ENCODE data around the gene NCS1. TPM values are rescaled to one million over a fixed set of nuclear protein-coding genes. Genes with fewer than 3 reads are reported as not detected.

NCS1 gene
- total RNA-seq, 2 donors from 2014 or later, result 14.0 to 30.4 TPM

DNA sequence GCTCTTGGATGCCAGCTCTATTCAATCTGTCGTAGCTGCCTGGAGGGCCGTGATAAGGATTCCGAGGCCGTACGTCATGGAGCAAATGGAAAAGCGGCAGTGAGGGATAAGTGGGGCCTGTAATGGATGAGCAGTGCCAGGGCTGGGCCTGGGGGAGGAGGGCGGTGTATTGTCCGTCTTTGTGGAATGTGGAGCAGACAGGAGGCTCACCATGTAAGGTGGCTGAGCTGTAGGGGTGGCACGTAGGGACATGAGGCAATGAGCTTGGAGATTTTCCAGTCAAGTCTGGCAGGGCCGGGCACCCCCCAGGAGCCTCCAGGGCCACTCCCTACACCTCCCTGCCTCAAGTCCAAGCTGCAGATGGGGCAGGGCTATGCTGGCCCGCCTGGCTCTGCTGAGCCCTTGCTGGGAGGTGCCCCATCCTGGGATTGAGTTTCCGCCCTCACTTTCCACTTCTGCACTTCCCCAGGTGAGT is 29.2 kb downstream of the NCS1 start:
- no peaks in the 10 kb centered on the region for H3K4me1 Mint-ChIP-seq
- no peaks in the 10 kb centered on the region for H3K9me3 Mint-ChIP-seq
- H3K27ac Mint-ChIP-seq, result no peak overlapping the region
- peaks cover 6% of the 10 kb centered on the region for H3K36me3 Mint-ChIP-seq (ENCODE audit: low read depth)
- no peaks in the 10 kb centered on the region for H3K27me3 Mint-ChIP-seq
- no peak overlapping the region for H3K4me3 Mint-ChIP-seq
- no peak for ATAC-seq (replicated peaks)

DNA sequence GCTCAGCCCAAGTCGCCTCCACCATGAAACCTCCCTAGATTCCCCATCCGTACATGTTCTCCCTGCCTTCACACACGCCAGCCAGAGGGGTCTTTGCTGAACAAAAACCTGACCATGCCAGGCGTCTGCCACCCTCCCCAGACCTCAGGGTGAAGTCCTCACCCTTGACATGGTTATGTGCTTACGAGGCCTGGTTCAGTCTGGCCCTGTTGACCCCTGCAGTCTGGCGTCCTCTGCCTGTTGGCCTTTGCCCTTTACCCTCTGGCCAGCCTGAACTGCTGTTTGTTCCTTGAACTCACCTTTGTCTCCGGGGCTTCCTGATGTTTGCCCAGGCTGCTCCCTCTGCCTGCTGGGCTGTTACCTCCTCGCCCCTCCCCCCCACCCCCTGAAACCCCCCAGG is 29.8 kb downstream of the NCS1 start:
- Mint-ChIP-seq H3K4me3 (no peak overlapping the region), H3K36me3 (ENCODE audit: low read depth) (peaks cover 6% of the 10 kb centered on the region), H3K27ac (no peak overlapping the region), H3K27me3 (no peaks in the 10 kb centered on the region), H3K4me1 (no peaks in the 10 kb centered on the region), H3K9me3 (no peaks in the 10 kb centered on the region)
- ATAC-seq (replicated peaks), result no peak

DNA sequence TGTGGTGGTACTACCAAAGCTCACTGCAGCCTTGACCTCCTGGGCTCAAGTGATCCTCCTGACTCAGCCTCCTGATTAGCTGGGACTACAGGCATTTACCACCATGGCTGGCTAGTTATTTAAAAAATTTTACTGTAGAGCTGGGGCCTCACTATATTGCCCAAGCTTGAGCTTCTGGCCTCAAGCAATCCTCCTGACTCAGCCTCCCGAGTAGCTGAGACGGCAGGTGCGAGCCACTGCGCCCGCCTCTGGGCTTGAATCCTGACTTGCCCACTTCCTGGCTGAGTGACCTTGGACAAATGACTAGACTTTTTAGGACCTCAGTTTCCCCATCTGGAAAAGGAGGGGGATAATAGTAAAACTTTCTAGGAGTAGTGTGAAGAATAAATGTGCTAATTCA is 32.1 kb downstream of the NCS1 start:
- no peaks in the 10 kb centered on the region for H3K4me1 Mint-ChIP-seq
- peaks cover 6% of the 10 kb centered on the region for H3K36me3 Mint-ChIP-seq (ENCODE audit: low read depth)
- H3K27ac Mint-ChIP-seq, result no peak overlapping the region
- H3K27me3 Mint-ChIP-seq, result no peaks in the 10 kb centered on the region
- ATAC-seq (replicated peaks), result no peak
- no peak overlapping the region for H3K4me3 Mint-ChIP-seq
- no peaks in the 10 kb centered on the region for H3K9me3 Mint-ChIP-seq

DNA sequence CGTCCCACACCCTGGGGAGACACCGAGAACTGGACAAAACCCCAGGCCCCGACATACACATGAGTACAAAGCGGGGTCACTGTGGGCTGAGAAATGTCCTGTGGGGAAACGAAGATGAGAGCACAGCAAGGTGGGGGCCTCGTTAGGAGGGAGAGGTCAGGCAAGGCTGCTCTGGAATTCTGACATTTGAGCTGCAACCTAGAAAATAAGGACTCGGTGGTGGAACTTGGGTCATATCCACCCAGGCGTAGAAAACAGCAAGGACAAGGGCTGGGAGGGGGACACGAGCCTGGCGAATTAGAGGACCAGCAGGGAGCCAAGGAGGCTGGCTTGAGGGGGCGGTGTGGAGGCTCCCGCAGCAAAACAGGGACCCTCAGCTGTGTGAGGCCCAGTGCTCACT is 32.8 kb downstream of the NCS1 start:
- Mint-ChIP-seq H3K9me3 (no peaks in the 10 kb centered on the region), H3K36me3 (ENCODE audit: low read depth) (peaks cover 6% of the 10 kb centered on the region), H3K4me1 (no peaks in the 10 kb centered on the region), H3K4me3 (no peak overlapping the region), H3K27ac (no peak overlapping the region), H3K27me3 (no peaks in the 10 kb centered on the region)
- ATAC-seq (replicated peaks), result no peak

DNA sequence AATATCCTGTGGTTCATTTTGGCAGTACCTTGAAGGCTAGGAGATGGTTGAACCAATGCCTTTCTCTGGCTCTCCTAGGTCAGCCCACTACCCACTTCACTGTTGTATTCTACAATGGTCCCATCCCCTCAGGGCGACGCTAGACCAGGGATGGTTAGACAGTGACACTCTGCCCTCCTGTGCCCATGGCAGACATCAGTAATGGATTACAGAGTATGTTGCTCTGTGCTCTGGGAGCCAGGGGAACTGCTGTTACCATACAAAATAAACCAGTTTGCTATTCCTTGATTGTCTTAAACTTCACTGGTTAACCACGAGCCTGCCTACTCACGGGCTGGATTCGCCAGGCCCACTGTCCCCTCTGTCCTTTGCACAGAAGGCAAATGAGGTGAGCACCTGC is 33.7 kb downstream of the NCS1 start:
- Mint-ChIP-seq H3K4me1 (no peaks in the 10 kb centered on the region), H3K36me3 (ENCODE audit: low read depth) (peaks cover 6% of the 10 kb centered on the region), H3K4me3 (no peak overlapping the region), H3K27ac (no peak overlapping the region), H3K9me3 (no peaks in the 10 kb centered on the region), H3K27me3 (no peaks in the 10 kb centered on the region)
- no peak for ATAC-seq (replicated peaks)

DNA sequence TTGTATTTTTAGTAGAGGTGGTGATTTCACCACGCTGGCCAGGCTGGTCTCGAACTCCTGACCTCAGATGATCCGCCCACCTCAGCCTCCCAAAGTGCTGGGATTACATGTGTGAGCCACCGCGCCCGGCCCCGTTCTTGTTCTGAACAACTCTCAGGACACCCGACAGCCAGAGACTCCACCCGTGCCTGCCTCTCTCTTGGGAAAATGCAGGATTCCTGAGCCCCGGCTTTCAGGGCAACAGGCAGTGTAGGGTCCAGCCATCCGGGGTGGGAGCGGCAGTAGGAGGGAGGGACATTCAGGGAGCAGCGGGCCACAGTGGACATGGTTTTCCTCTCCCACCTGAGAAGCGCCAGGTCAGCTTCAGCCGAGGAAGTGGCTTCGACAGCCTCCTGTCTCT is 34.4 kb downstream of the NCS1 start:
- Mint-ChIP-seq H3K9me3 (no peaks in the 10 kb centered on the region), H3K4me1 (no peaks in the 10 kb centered on the region), H3K27ac (no peak overlapping the region), H3K27me3 (no peaks in the 10 kb centered on the region), H3K36me3 (ENCODE audit: low read depth) (peaks cover 5% of the 10 kb centered on the region), H3K4me3 (no peak overlapping the region)
- ATAC-seq (replicated peaks), result no peak

DNA sequence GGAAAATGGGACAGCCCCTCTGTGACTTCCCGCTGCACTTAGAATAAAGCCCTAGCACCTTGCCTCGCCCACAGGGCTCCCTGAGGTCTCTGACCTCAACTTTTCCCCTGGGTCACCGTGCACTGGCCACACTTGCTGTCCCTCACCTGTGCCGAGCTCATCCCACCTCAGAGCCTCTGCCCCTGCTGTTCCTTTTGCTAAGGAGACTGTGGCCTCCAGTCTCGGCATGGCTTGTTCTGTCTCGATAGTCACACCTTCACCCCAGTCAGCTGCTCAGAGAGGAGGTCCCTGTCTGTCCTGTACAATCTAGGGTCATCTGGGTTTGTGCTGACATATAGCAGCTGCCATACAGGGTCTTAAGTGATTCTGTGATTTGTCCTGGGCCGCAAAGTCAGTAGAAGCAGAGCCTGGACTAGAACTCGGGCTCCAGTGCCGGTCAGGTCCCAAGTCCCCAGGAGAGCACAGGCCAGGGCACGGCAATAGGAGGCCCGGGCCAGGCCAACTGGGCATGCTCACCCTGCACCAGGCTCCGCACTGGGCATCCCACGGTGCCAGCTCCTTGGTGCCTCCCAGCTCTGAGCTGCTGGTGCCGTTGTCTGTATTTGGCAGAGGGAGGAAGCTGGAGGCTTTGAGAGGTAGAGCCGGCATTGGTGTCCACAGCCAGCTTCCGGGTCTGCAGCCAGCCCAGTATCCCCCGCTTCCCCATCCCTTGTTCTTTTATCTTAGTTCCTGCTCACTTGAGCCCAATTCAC is 35.2 kb downstream of the NCS1 start:
- no peak for ATAC-seq (replicated peaks)
- no peaks in the 10 kb centered on the region for H3K36me3 Mint-ChIP-seq (ENCODE audit: low read depth)
- H3K9me3 Mint-ChIP-seq, result no peaks in the 10 kb centered on the region
- H3K4me1 Mint-ChIP-seq, result no peaks in the 10 kb centered on the region
- H3K27ac Mint-ChIP-seq, result no peak overlapping the region
- no peak overlapping the region for H3K4me3 Mint-ChIP-seq
- H3K27me3 Mint-ChIP-seq, result no peaks in the 10 kb centered on the region

DNA sequence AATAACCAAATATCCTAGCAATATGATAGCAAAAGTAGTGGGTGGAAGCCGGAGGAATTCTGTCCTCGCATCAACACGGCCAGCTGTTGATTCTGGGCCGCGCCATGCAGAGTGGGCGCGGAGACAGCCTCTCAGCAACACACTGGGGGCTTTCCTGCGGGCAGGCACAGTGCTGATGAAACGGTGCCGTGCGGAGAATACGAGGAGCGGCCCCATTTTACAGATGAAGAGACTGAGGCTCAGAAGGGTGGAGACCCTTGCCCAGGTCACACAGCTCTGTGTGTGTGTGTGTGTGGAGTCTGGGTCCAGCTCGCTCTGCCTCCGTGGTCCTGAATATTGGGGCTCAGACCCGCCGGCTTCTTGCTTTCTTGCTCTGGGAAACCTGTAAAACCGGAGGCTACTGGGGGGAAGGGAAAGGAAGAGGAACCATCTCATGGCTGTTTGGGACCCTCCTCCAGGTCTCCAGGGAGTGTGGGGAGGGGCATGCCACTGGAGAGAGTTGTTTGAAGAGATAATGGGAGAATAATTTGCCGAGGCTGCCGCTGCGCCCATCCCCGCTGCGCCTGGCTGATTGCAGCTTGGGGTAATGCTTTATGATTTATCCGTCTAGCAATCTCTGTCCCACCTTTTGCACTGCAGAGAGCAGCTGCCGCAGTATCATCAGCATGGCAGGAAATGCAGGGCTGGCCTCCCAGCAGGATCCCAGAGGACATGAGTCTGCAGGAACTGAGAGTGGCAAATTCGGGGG is 36.6 kb downstream of the NCS1 start:
- Mint-ChIP-seq H3K27me3 (no peaks in the 10 kb centered on the region), H3K36me3 (ENCODE audit: low read depth) (no peaks in the 10 kb centered on the region), H3K27ac (no peak overlapping the region), H3K9me3 (no peaks in the 10 kb centered on the region), H3K4me3 (no peak overlapping the region), H3K4me1 (no peaks in the 10 kb centered on the region)
- ATAC-seq (replicated peaks), result no peak

DNA sequence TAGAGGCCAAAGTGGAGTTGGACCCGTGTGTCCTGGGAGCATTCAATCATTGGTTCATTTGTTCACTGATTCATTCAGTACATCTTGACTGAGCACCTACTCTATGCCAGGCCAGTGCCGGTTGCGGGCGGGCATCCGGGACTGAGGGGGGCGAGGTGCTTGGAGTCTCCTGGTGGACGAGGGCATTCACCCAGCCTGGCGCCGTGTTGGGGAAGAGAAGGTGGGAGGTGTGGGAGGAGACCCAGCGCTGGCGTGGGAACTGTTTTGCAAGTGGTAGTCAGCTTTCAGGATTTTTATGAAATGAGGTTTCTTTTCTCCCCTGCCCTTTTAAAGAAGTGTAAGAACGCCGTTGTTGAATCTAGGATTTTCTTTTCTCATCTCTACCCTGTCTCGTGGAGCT is 37.2 kb downstream of the NCS1 start:
- H3K27ac Mint-ChIP-seq, result no peak overlapping the region
- no peaks in the 10 kb centered on the region for H3K9me3 Mint-ChIP-seq
- H3K4me1 Mint-ChIP-seq, result no peaks in the 10 kb centered on the region
- no peaks in the 10 kb centered on the region for H3K36me3 Mint-ChIP-seq (ENCODE audit: low read depth)
- no peak for ATAC-seq (replicated peaks)
- no peak overlapping the region for H3K4me3 Mint-ChIP-seq
- no peaks in the 10 kb centered on the region for H3K27me3 Mint-ChIP-seq

DNA sequence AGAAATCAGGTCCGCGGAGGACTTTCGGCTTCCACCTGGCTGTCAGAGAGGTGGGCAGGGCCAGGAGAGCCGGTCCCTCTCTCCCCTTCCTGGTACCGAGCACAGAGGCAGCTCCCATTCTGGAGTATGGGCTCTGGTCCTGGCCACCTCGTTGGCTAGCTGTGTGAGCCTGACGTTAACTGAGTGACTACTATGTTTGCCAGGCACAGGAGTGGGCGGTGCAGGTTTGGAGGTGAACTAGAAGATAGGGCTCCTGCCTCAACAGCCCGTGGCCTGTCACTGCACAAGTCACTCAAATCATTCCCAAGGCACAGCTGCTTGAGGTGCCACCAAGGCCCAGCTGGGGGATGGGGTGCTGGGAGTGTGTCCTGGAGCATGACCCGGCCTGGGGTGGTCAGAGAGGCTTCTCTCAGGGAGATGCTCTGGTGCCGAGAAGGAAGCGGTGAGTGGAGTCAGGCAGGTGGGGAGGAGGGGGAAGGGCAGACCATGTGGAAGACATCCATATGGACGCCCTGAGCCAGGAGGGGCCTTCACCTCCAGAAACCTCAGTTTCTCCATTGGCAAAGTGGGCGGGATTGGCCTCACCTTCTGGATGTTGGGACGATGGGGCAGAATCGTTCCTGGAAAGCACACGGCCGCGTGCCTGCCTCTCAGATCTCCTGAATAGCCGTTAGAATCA is 39.5 kb downstream of the NCS1 start:
- H3K4me3 Mint-ChIP-seq, result no peak overlapping the region
- no peaks in the 10 kb centered on the region for H3K9me3 Mint-ChIP-seq
- ATAC-seq (replicated peaks), result no peak
- no peaks in the 10 kb centered on the region for H3K4me1 Mint-ChIP-seq
- H3K36me3 Mint-ChIP-seq (ENCODE audit: low read depth), result no peaks in the 10 kb centered on the region
- H3K27me3 Mint-ChIP-seq, result no peaks in the 10 kb centered on the region
- H3K27ac Mint-ChIP-seq, result no peak overlapping the region

DNA sequence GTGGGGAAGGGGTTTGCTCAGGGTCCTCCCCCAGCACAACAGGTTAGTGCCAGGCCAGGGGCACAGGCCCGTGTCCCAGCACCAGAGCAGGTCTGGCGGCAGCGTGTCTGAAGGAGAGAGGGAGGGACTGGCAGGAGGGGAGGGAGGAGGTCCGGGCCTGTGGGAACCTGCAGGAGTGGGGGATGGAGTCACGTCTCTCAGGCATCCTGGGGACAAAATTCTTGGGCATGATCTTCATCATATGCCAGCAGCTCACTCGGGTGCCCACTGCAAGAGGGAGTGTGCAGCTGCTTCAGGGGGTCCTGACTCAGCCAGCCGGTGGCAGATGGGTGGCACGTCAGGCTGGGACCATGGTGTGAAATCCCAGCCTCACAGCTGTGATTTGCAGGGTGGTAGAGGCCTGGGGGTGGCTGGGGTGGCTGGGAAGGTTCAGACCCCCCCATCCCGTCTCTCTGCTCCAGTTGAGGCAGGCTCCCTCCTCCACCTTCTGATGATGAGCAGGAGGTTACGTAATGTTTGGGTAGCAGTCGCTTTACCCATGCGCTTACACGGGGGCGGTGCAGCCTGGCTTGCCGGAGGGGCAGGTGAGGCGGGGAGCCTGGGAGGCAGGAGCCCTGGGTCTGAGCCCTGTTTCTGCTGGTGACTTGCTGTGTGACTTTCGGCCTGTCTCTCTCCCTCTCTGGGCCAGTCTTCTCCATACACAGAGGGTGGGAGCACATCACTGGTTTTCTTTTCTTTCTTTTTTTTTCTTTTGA is 40.5 kb downstream of the NCS1 start:
- Mint-ChIP-seq H3K4me1 (no peaks in the 10 kb centered on the region), H3K27me3 (no peaks in the 10 kb centered on the region), H3K36me3 (ENCODE audit: low read depth) (no peaks in the 10 kb centered on the region), H3K9me3 (no peaks in the 10 kb centered on the region), H3K4me3 (no peak overlapping the region), H3K27ac (no peak overlapping the region)
- ATAC-seq (replicated peaks), result no peak

DNA sequence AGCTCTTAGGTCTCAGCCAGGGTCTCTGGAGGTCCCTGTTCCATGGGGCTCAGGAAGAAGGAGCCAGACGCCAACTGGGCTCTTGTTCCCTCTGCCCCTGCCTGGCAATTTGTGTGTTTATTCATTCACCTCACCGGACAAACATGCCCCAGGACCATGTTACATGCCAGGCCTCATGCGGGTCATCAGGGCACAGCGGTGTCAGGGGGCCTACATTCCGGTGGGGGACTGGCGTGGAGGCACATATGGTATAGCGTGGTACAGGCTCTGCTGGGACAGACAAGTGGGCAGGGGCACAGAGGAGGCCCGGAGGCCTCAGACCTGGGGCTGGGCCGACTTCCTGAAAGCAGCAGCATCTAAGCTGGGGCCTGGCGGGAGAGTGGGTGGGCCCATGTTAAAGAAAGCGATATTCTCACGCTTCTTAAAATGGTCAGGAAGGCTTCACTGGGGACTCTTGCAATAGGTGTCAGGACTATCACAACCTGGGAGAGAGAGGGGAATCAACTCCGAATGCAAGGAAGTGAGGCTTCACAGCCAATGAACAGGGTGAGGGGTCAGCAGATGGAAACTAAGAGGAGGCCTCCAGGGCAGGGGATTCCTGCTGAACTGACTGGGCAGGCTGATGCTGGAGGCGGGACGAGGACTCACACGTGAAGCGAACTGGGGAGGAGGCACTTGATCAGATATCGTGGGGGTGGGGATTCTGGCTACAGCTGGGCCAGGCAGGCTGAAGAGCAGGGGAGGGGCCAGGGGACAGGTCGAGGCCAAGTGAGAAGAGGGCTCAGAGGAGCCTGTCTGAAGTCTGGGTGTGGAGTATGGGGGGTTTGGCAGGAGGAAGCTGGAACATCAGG is 41.9 kb downstream of the NCS1 start:
- Mint-ChIP-seq H3K27ac (no peak overlapping the region), H3K27me3 (no peaks in the 10 kb centered on the region), H3K4me1 (no peaks in the 10 kb centered on the region)

DNA sequence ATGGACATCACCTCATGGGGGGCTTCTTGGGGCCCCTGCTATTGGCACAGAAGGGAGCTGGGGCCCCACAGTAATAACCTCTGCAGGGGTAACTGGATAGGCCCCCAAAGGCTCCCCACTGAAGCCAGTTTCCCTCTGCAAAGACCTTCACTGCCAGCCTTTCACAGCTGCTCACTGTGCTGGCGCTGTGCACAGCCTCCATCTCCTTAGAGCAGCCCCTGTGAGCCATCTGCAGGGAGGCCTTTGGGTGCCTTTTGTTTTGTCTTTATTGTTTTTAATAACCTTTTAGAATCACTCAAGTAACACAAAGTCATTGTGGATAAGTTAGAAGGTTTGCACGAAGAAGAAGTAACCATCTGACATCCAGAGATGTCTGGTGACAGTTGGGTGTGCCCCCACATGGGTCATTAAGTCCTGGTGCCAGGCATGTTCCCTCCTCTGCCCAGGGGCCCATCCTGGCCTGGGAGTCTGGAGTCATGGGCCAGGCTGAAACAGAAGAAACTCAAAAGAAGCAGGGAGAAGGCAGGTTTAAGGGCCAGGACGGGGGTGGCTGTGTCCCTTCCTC is 42.7 kb downstream of the NCS1 start:
- no peaks in the 10 kb centered on the region for H3K4me1 Mint-ChIP-seq
- no peaks in the 10 kb centered on the region for H3K27me3 Mint-ChIP-seq
- no peaks in the 10 kb centered on the region for H3K9me3 Mint-ChIP-seq
- H3K36me3 Mint-ChIP-seq (ENCODE audit: low read depth), result peaks cover 4% of the 10 kb centered on the region
- H3K27ac Mint-ChIP-seq, result peak overlapping the region; percentile 33
- no peak for ATAC-seq (replicated peaks)
- H3K4me3 Mint-ChIP-seq, result no peak overlapping the region

More for the DNA sequence above, 41.9 kb downstream of the NCS1 start:
- ATAC-seq (replicated peaks), result no peak
- no peaks in the 10 kb centered on the region for H3K9me3 Mint-ChIP-seq
- no peak overlapping the region for H3K4me3 Mint-ChIP-seq
- H3K36me3 Mint-ChIP-seq (ENCODE audit: low read depth), result peaks cover 2% of the 10 kb centered on the region
